CD4-positive, alpha-beta T cell (primary cell): ENCODE results near the gene TTLL3. TPM values are rescaled to one million over a fixed set of nuclear protein-coding genes. Genes with fewer than 3 reads are reported as not detected.

Experiments used
- ATAC-seq: fragments of 200-7000 bp; cut with Tn5 transposase; one replicate; pipeline ENCODE4 v1.10.0; 2022; ENCODE audit warnings: mild to moderate bottlenecking; ENCODE audit not compliant: poor library complexity
- CTCF ChIA-PET: fragments of 350-600 bp; sonication (Branson Sonifier 250); formaldehyde crosslinking; loops from one replicate; lab custom pipeline; 2021; ENCODE audit warnings: antibody characterized with exemption, inconsistent platforms; lab: Charles Lee
- POLR2A ChIA-PET: fragments of 350-600 bp; sonication (Branson Sonifier 250); formaldehyde crosslinking; loops from one replicate; lab custom pipeline; 2021; ENCODE audit warnings: antibody characterized with exemption, inconsistent platforms; lab: Charles Lee
- DNase-seq, 14 experiments: peaks; one replicate each; pipeline ENCODE4 v3.0.0-alpha.2; 2013 to 2020; ENCODE audit warnings: mixed read lengths in 2 of 14
- H3K27ac ChIP-seq, 2 donors: one replicate each; pipeline versions ENCODE4 v1.5.1 to v1.7.0; 2013; ENCODE audit warnings: low read length in 2 of 2, low read depth in 1 of 2, mild to moderate bottlenecking in 1 of 2
- H3K27me3 ChIP-seq, 2 experiments: 1 replicate in 1 of 2; 2 replicates in 1 of 2; pipeline versions ENCODE4 v1.6.1 to v1.7.0; 2013; ENCODE audit warnings: low read length in 2 of 2, control low read depth in 1 of 2, mild to moderate bottlenecking in 1 of 2, moderate library complexity in 1 of 2; ENCODE audit not compliant: insufficient read depth in 2 of 2, control insufficient read depth in 1 of 2
- H3K36me3 ChIP-seq: one replicate; pipeline ENCODE4 v1.6.1; 2013; ENCODE audit warnings: low read length, control low read depth; ENCODE audit not compliant: insufficient read depth
- H3K4me1 ChIP-seq: one replicate; pipeline ENCODE4 v1.6.1; 2013; ENCODE audit warnings: low read length, control low read depth; ENCODE audit not compliant: insufficient read depth
- H3K4me3 ChIP-seq: one replicate; pipeline ENCODE4 v1.5.1; 2013; ENCODE audit warnings: mild to moderate bottlenecking, low read length, moderate library complexity
- H3K9me3 ChIP-seq, 2 experiments: 1 replicate in 1 of 2; 2 replicates in 1 of 2; pipeline versions ENCODE4 v1.6.1 to v1.7.0; 2013; ENCODE audit warnings: low read length in 2 of 2, mild to moderate bottlenecking in 2 of 2, control low read depth in 1 of 2, moderate library complexity in 1 of 2; ENCODE audit not compliant: control insufficient read depth in 1 of 2, insufficient read depth in 1 of 2
- H3K27ac Mint-ChIP-seq: one replicate; pipeline ENCODE4 v1.8.0; 2020; ENCODE audit warnings: mixed read lengths
- H3K27me3 Mint-ChIP-seq: one replicate; pipeline ENCODE4 v1.8.0; 2021; ENCODE audit warnings: mixed read lengths
- H3K36me3 Mint-ChIP-seq: one replicate; pipeline ENCODE4 v1.8.0; 2021; ENCODE audit warnings: low read depth, mixed read lengths
- H3K4me1 Mint-ChIP-seq: one replicate; pipeline ENCODE4 v1.8.0; 2021; ENCODE audit warnings: low read depth, mixed read lengths
- H3K4me3 Mint-ChIP-seq: one replicate; pipeline ENCODE4 v1.8.0; 2020; ENCODE audit warnings: mild to moderate bottlenecking, mixed read lengths
- H3K9me3 Mint-ChIP-seq: one replicate; pipeline ENCODE4 v1.8.0; 2020; ENCODE audit warnings: mixed read lengths
- intact Hi-C, 2 experiments: fragments of 100-400 bp; cut with DNase I in 1 of 2; cut with micrococcal nuclease in 1 of 2; formaldehyde crosslinking; loops; one replicate each; pipeline versions ENCODE4 v1.15.1 to v1.9.0; 2023 to 2025; cut with DNase I, micrococcal nuclease
- total RNA-seq, 174 experiments: library from RNA in 2 of 174; stranded (reverse) in 2 of 174; gene quantifications; one replicate each; pipeline ENCODE4 v1.2.3 and lab custom pipeline; 2021 to 2026
- TF ChIP-seq, protein P1 (sequence below): fragments of 200-600 bp; IDR thresholded peaks from one replicate; pipeline ENCODE4 v1.8.0; 2022; ENCODE audit warnings: antibody characterized with exemption, mild to moderate bottlenecking

The TTLL3 gene
- total RNA-seq, 2 experiments from 2014 or later: 50.5 to 58.6 TPM

GRCh38 chr3:9785602-9786001 lies 24.5 kb upstream of the TTLL3 start:
- H3K36me3 Mint-ChIP-seq: peaks cover 75% of the 10 kb centered on the region
- POLR2A ChIA-PET: no interaction called here
- Histone ChIP-seq H3K9me3 (no peaks in the 10 kb centered on the region), H3K36me3 (peaks cover 89% of the 10 kb centered on the region), H3K27ac (no peak overlapping the region), H3K4me3 (no peak overlapping the region), H3K4me1 (peaks cover 34% of the 10 kb centered on the region), H3K27me3 (no peaks in the 10 kb centered on the region)
- DNase-seq (no peak), ATAC-seq (no peak)
- H3K9me3 Mint-ChIP-seq: no peaks in the 10 kb centered on the region
- CTCF ChIA-PET: no interaction called here
- peaks cover 53% of the 10 kb centered on the region for H3K4me1 Mint-ChIP-seq
- H3K27ac Mint-ChIP-seq: no peak overlapping the region
- TF ChIP-seq, protein P1, sequence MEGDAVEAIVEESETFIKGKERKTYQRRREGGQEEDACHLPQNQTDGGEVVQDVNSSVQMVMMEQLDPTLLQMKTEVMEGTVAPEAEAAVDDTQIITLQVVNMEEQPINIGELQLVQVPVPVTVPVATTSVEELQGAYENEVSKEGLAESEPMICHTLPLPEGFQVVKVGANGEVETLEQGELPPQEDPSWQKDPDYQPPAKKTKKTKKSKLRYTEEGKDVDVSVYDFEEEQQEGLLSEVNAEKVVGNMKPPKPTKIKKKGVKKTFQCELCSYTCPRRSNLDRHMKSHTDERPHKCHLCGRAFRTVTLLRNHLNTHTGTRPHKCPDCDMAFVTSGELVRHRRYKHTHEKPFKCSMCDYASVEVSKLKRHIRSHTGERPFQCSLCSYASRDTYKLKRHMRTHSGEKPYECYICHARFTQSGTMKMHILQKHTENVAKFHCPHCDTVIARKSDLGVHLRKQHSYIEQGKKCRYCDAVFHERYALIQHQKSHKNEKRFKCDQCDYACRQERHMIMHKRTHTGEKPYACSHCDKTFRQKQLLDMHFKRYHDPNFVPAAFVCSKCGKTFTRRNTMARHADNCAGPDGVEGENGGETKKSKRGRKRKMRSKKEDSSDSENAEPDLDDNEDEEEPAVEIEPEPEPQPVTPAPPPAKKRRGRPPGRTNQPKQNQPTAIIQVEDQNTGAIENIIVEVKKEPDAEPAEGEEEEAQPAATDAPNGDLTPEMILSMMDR: no peak
- intact Hi-C loops: no loop called here
- H3K4me3 Mint-ChIP-seq: no peak overlapping the region
- no peaks in the 10 kb centered on the region for H3K27me3 Mint-ChIP-seq

DNA sequence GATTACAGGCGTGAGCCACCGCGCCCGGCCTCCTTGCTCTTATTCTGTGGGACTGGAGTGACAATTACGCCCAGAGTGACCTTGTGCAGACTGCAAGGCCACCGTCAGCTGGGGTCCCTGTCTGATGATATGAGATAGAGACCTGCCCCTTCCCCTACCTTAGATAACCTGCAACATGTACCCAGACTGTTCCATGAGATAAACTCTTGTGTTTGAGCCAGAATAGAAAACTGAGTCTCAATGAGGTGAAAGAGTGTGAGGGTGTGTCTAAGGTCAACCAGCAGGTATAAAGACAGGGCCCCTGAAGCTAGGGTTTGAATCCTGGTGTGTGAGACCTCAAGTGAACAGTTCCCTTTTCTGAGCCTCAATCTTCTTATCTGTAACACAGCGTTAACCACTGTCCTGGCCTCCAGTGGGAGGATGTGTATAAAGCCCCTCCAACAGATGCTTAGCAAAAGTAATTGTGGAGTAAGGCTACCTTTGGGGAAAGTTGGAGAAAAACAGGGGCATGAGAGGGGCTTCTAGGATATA lies 23.8 kb upstream of the TTLL3 start:
- Histone ChIP-seq H3K4me1 (peaks cover 34% of the 10 kb centered on the region), H3K9me3 (no peaks in the 10 kb centered on the region), H3K36me3 (peaks cover 88% of the 10 kb centered on the region), H3K27me3 (no peaks in the 10 kb centered on the region), H3K4me3 (no peak overlapping the region), H3K27ac (no peak overlapping the region)
- TF ChIP-seq, protein P1: no peak
- ChIA-PET CTCF (no interaction called here), POLR2A (no interaction called here)
- Mint-ChIP-seq H3K27me3 (no peaks in the 10 kb centered on the region), H3K27ac (no peak overlapping the region), H3K4me1 (peaks cover 53% of the 10 kb centered on the region), H3K36me3 (peaks cover 78% of the 10 kb centered on the region), H3K9me3 (no peaks in the 10 kb centered on the region), H3K4me3 (no peak overlapping the region)
- intact Hi-C loops: no loop called here
- DNase-seq: no peak
- ATAC-seq: no peak

GRCh38 chr3:9786825-9787669 lies 23.0 kb upstream of the TTLL3 start:
- DNase-seq: no peak
- ChIA-PET POLR2A (no interaction called here), CTCF (no interaction called here)
- no peak overlapping the region for H3K4me3 ChIP-seq
- H3K9me3 ChIP-seq: no peaks in the 10 kb centered on the region
- TF ChIP-seq, protein P1: peak; percentile 26
- no peak for ATAC-seq
- intact Hi-C loops: no loop called here
- peaks cover 80% of the 10 kb centered on the region for H3K36me3 ChIP-seq
- H3K4me3 Mint-ChIP-seq: peak overlapping the region; percentile 54
- peaks cover 72% of the 10 kb centered on the region for H3K36me3 Mint-ChIP-seq
- H3K4me1 ChIP-seq: peaks cover 34% of the 10 kb centered on the region
- H3K9me3 Mint-ChIP-seq: no peaks in the 10 kb centered on the region
- H3K27me3 ChIP-seq: no peaks in the 10 kb centered on the region
- no peaks in the 10 kb centered on the region for H3K27me3 Mint-ChIP-seq
- H3K27ac Mint-ChIP-seq: peak overlapping the region; percentile 44
- H3K27ac ChIP-seq: no peak overlapping the region
- peaks cover 57% of the 10 kb centered on the region for H3K4me1 Mint-ChIP-seq
